ENCODE results near the gene FHL2. TPM values are rescaled to one million over a fixed set of nuclear protein-coding genes. Genes with fewer than 3 reads are reported as not detected.

FHL2 gene
- total and polyA plus RNA-seq, 2 donors (not counting 1 experiment from before 2014, with no cell fraction given), result not detected

DNA sequence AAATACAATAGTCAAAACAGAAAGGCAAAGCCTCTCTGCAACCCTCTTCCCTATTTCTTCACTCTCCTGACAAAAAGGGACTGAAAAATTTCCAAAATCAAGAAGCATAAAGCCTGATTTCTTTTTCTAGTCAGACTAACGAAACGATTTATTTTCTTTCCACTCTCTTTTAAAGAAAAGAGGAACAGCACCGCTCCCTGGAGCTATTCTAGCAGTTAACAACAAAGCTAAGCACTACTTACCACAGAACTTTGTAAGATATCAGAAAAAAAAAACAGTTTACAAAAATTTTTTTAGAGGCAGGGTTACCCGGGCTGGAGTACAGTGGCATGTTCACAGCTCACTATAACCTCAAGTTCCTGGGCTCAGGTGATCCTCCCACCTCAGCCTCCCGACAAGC is 14.4 kb upstream of the FHL2 start:
- POLR2A ChIA-PET, result no interaction called here
- DNase-seq (no peak), ATAC-seq (ENCODE audit: low read depth) (no peak)
- Histone ChIP-seq H3K4me2 (replicated peaks; ENCODE audit: low read depth, low read length, poor library complexity, severe bottlenecking) (no peak overlapping the region), H3K36me3 (replicated peaks in 1 of 2; ENCODE audit: control extremely low read depth in 1 of 2, control insufficient read depth in 1 of 2, extremely low read depth in 1 of 2, insufficient read depth in 2 of 2, low read length in 1 of 2) (no peaks in the 10 kb centered on the region), H4K20me1 (ENCODE audit: control insufficient read depth, insufficient read depth, low read length, poor library complexity, severe bottlenecking) (no peaks in the 10 kb centered on the region), H3K4me3 (ENCODE audit: control extremely low read depth in 1 of 5, extremely low read depth in 1 of 5, insufficient read depth in 1 of 5, low read depth in 2 of 5, low read length in 4 of 5) (no peak overlapping the region), H3K27ac (ENCODE audit: low read length in 2 of 2) (no peak overlapping the region), H3K9ac (ENCODE audit: low read length) (no peak overlapping the region), H3K27me3 (replicated peaks in 1 of 4; ENCODE audit: control extremely low read depth in 1 of 4, control insufficient read depth in 3 of 4, insufficient read depth in 4 of 4, low read length in 3 of 4) (peaks cover 0 to 3% (median 1%) of the 10 kb centered on the region in 4 experiments), H3K4me1 (ENCODE audit: control insufficient read depth in 2 of 2, insufficient read depth in 2 of 2, low read length in 2 of 2) (no peaks in the 10 kb centered on the region), H3K79me2 (ENCODE audit: control insufficient read depth, insufficient read depth, low read length) (no peaks in the 10 kb centered on the region), H3K9me3 (ENCODE audit: control extremely low read depth in 1 of 3, control insufficient read depth in 2 of 3, insufficient read depth in 1 of 3, low read length in 2 of 3) (no peaks in the 10 kb centered on the region), H2AFZ (ENCODE audit: insufficient read depth, low read depth, low read length, poor library complexity, severe bottlenecking) (peak overlapping the region; percentile 37)
- Mint-ChIP-seq H3K4me3 (no peak overlapping the region), H3K9me3 (ENCODE audit: insufficient read depth) (no peaks in the 10 kb centered on the region), H3K27ac (no peak overlapping the region), H3K4me1 (peaks cover 5% of the 10 kb centered on the region), H3K27me3 (peaks cover 48% of the 10 kb centered on the region)
- CTCF ChIA-PET, result no interaction called here
- intact Hi-C loops (cut with micrococcal nuclease), result no loop called here
- WGBS (ENCODE audit: insufficient coverage), result 0% methylated on average over 3 of the region's 5 CpGs
- TF ChIP-seq, protein P1, sequence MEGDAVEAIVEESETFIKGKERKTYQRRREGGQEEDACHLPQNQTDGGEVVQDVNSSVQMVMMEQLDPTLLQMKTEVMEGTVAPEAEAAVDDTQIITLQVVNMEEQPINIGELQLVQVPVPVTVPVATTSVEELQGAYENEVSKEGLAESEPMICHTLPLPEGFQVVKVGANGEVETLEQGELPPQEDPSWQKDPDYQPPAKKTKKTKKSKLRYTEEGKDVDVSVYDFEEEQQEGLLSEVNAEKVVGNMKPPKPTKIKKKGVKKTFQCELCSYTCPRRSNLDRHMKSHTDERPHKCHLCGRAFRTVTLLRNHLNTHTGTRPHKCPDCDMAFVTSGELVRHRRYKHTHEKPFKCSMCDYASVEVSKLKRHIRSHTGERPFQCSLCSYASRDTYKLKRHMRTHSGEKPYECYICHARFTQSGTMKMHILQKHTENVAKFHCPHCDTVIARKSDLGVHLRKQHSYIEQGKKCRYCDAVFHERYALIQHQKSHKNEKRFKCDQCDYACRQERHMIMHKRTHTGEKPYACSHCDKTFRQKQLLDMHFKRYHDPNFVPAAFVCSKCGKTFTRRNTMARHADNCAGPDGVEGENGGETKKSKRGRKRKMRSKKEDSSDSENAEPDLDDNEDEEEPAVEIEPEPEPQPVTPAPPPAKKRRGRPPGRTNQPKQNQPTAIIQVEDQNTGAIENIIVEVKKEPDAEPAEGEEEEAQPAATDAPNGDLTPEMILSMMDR (IDR thresholded peaks at IDR 0.05), result no peak
- no peak for TF ChIP-seq EZH2 (IDR thresholded peaks at IDR 0.05; ENCODE audit: borderline replicate concordance, insufficient read depth, low read depth, low read length, poor library complexity, severe bottlenecking)

DNA sequence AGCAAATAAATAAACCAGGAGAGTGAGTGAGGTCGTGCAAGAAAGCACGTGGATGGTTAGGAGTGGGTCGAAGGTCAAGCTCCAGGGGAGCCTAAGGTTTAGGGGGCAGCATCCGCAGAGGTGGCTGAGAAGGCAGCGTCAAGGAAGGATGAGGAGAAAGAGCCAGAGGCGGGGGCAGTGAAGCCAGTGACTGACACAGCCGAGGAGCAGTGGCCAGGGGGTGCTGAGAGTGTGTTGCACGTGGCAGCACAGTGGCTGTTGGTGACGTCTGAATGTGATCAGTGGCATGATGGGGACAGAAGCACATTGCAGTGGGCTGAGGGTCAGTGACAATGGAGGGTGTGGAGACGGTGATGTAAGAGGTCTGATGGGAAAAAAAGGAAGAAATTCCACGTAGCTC is 13.7 kb upstream of the FHL2 start:
- ChIA-PET POLR2A (no interaction called here), CTCF (no interaction called here)
- Histone ChIP-seq H4K20me1 (ENCODE audit: control insufficient read depth, insufficient read depth, low read length, poor library complexity, severe bottlenecking) (no peaks in the 10 kb centered on the region), H3K79me2 (ENCODE audit: control insufficient read depth, insufficient read depth, low read length) (no peaks in the 10 kb centered on the region), H3K4me1 (ENCODE audit: control insufficient read depth in 2 of 2, insufficient read depth in 2 of 2, low read length in 2 of 2) (no peaks in the 10 kb centered on the region), H3K9ac (ENCODE audit: low read length) (no peak overlapping the region), H2AFZ (ENCODE audit: insufficient read depth, low read depth, low read length, poor library complexity, severe bottlenecking) (no peak overlapping the region), H3K27me3 (replicated peaks in 1 of 4; ENCODE audit: control extremely low read depth in 1 of 4, control insufficient read depth in 3 of 4, insufficient read depth in 4 of 4, low read length in 3 of 4) (peaks cover 0 to 3% (median 1%) of the 10 kb centered on the region in 4 experiments), H3K4me3 (ENCODE audit: control extremely low read depth in 1 of 5, extremely low read depth in 1 of 5, insufficient read depth in 1 of 5, low read depth in 2 of 5, low read length in 4 of 5) (no peak overlapping the region), H3K9me3 (ENCODE audit: control extremely low read depth in 1 of 3, control insufficient read depth in 2 of 3, insufficient read depth in 1 of 3, low read length in 2 of 3) (no peaks in the 10 kb centered on the region), H3K4me2 (replicated peaks; ENCODE audit: low read depth, low read length, poor library complexity, severe bottlenecking) (no peak overlapping the region), H3K27ac (ENCODE audit: low read length in 2 of 2) (no peak overlapping the region), H3K36me3 (replicated peaks in 1 of 2; ENCODE audit: control extremely low read depth in 1 of 2, control insufficient read depth in 1 of 2, extremely low read depth in 1 of 2, insufficient read depth in 2 of 2, low read length in 1 of 2) (no peaks in the 10 kb centered on the region)
- no peak for TF ChIP-seq EZH2 (IDR thresholded peaks at IDR 0.05; ENCODE audit: borderline replicate concordance, insufficient read depth, low read depth, low read length, poor library complexity, severe bottlenecking)
- TF ChIP-seq, protein P1 (IDR thresholded peaks at IDR 0.05), result no peak
- ATAC-seq (ENCODE audit: low read depth) (no peak), DNase-seq (no peak)
- peaks cover 51% of the 10 kb centered on the region for H3K27me3 Mint-ChIP-seq
- no peak overlapping the region for H3K4me3 Mint-ChIP-seq
- H3K27ac Mint-ChIP-seq, result no peak overlapping the region
- peaks cover 5% of the 10 kb centered on the region for H3K4me1 Mint-ChIP-seq
- no peaks in the 10 kb centered on the region for H3K9me3 Mint-ChIP-seq (ENCODE audit: insufficient read depth)
- WGBS (ENCODE audit: insufficient coverage), result 89% methylated on average over 11 of the region's 11 CpGs
- intact Hi-C loops (cut with micrococcal nuclease), result no loop called here

Measured in B cell (primary cell).